Neural progenitor cell (in vitro differentiated cells): ENCODE results near the gene LRRC15. TPM values are rescaled to one million over a fixed set of nuclear protein-coding genes. Genes with fewer than 3 reads are reported as not detected.
A peak's percentile ranks its signal among the peaks of the same experiment; 100 is the strongest.

Source experiments
- DNase-seq: peaks from one replicate; pipeline ENCODE4 v3.0.0-alpha.2; 2016; ENCODE audit warnings: low spot score
- H2AFZ ChIP-seq: fragments of 200-600 bp; sonication (generic); replicated peaks from 2 replicates; pipeline ENCODE4 v1.6.1; 2016; ENCODE audit warnings: antibody characterized with exemption
- H3F3A ChIP-seq: fragments of 200-600 bp; sonication (generic); 2 replicates; pipeline ENCODE4 v1.6.1; 2016; ENCODE audit warnings: antibody characterized with exemption, low read depth
- H3K27ac ChIP-seq: fragments of 200-600 bp; sonication (generic); 2 replicates; pipeline ENCODE4 v1.5.1; 2016; ENCODE audit warnings: mild to moderate bottlenecking
- H3K27me3 ChIP-seq: fragments of 200-600 bp; sonication (generic); 2 replicates; pipeline ENCODE4 v1.6.1; 2016; ENCODE audit warnings: mild to moderate bottlenecking, moderate library complexity
- H3K36me3 ChIP-seq: fragments of 200-600 bp; sonication (generic); 2 replicates; pipeline ENCODE4 v1.5.1; 2016
- H3K4me1 ChIP-seq: fragments of 200-600 bp; sonication (generic); 2 replicates; pipeline ENCODE4 v1.6.1; 2016; ENCODE audit warnings: mixed run types
- H3K4me2 ChIP-seq: fragments of 200-600 bp; sonication (generic); 2 replicates; pipeline ENCODE4 v1.6.1; 2016
- H3K4me3 ChIP-seq: fragments of 200-600 bp; sonication (generic); 2 replicates; pipeline ENCODE4 v1.5.1; 2016
- H3K79me2 ChIP-seq: fragments of 200-600 bp; sonication (generic); 2 replicates; pipeline ENCODE4 v1.6.1; 2016; ENCODE audit warnings: low read depth
- H3K9ac ChIP-seq: fragments of 200-600 bp; sonication (generic); 2 replicates; pipeline ENCODE4 v1.6.1; 2016
- H3K9me3 ChIP-seq: fragments of 200-600 bp; sonication (generic); 2 replicates; pipeline ENCODE4 v1.5.1; 2016; ENCODE audit warnings: low read depth
- H4K20me1 ChIP-seq: fragments of 200-600 bp; sonication (generic); 2 replicates; pipeline ENCODE4 v1.6.1; 2016; ENCODE audit warnings: low read depth
- H3K27ac Mint-ChIP-seq: 3 replicates; pipeline ENCODE4 v1.8.0; 2021; ENCODE audit warnings: mixed read lengths
- H3K27me3 Mint-ChIP-seq: 2 replicates; pipeline ENCODE4 v1.8.0; 2022; ENCODE audit warnings: low read depth, mild to moderate bottlenecking, inconsistent platforms, moderate library complexity, mixed read lengths; ENCODE audit not compliant: insufficient read depth
- H3K36me3 Mint-ChIP-seq: 3 replicates; pipeline ENCODE4 v1.8.0; 2021; ENCODE audit warnings: mixed read lengths
- H3K4me1 Mint-ChIP-seq: 3 replicates; pipeline ENCODE4 v1.8.0; 2021; ENCODE audit warnings: mixed read lengths
- H3K4me3 Mint-ChIP-seq: 3 replicates; pipeline ENCODE4 v1.8.0; 2021; ENCODE audit warnings: mild to moderate bottlenecking, moderate library complexity, mixed read lengths
- H3K9me3 Mint-ChIP-seq: 3 replicates; pipeline ENCODE4 v1.8.0; 2020; ENCODE audit warnings: mixed read lengths
- CTCF ChIP-seq: fragments of 200-600 bp; sonication (generic); IDR thresholded peaks from 2 replicates; pipeline ENCODE4 v1.5.1; 2017; ENCODE audit warnings: antibody characterized with exemption, mild to moderate bottlenecking
- EZH2 ChIP-seq: fragments of 200-600 bp; sonication (generic); IDR thresholded peaks from 2 replicates; pipeline ENCODE4 v1.6.1; 2017; ENCODE audit warnings: antibody characterized with exemption, mild to moderate bottlenecking, moderate library complexity
- EZH2phosphoT487 ChIP-seq: fragments of 200-600 bp; sonication (generic); IDR thresholded peaks from 2 replicates; pipeline ENCODE4 v1.6.1; 2017; ENCODE audit warnings: antibody characterized with exemption
- total RNA-seq: library from RNA; depleted of rRNA; stranded (reverse); fragments of >200 nt; gene quantifications from 2 replicates; pipeline ENCODE4 v1.2.3, GENCODE V29; 2015; ENCODE audit warnings: low replicate concordance

Gene LRRC15
- total RNA-seq, 1 donor from 2014 or later: not detected

GRCh38 chr3:194374935-194375334 is 5.4 kb upstream of the LRRC15 start:
- Histone ChIP-seq H3F3A (peaks cover 34% of the 10 kb centered on the region), H3K9me3 (no peaks in the 10 kb centered on the region), H3K36me3 (no peaks in the 10 kb centered on the region), H4K20me1 (no peaks in the 10 kb centered on the region), H3K9ac (no peak overlapping the region), H2AFZ (no peak overlapping the region), H3K4me3 (no peak overlapping the region), H3K4me2 (no peak overlapping the region), H3K27ac (no peak overlapping the region), H3K27me3 (peaks cover 3% of the 10 kb centered on the region), H3K4me1 (peaks cover 36% of the 10 kb centered on the region), H3K79me2 (no peaks in the 10 kb centered on the region)
- Mint-ChIP-seq H3K27ac (peak overlapping the region; percentile 93), H3K4me3 (no peak overlapping the region), H3K9me3 (no peaks in the 10 kb centered on the region), H3K36me3 (no peaks in the 10 kb centered on the region), H3K4me1 (peaks cover 44% of the 10 kb centered on the region), H3K27me3 (peaks cover 19% of the 10 kb centered on the region)
- TF ChIP-seq EZH2phosphoT487 (no peak), CTCF (no peak), EZH2 (no peak)
- DNase-seq: no peak

GRCh38 chr3:194373899-194374298 is 4.4 kb upstream of the LRRC15 start:
- no peak overlapping the region for H3K27ac Mint-ChIP-seq
- no peaks in the 10 kb centered on the region for H4K20me1 ChIP-seq
- H3K36me3 ChIP-seq: no peaks in the 10 kb centered on the region
- peaks cover 11% of the 10 kb centered on the region for H3K27me3 ChIP-seq
- no peaks in the 10 kb centered on the region for H3K36me3 Mint-ChIP-seq
- H3K9ac ChIP-seq: no peak overlapping the region
- peaks cover 19% of the 10 kb centered on the region for H3K27me3 Mint-ChIP-seq
- no peaks in the 10 kb centered on the region for H3K9me3 Mint-ChIP-seq
- H3K4me3 Mint-ChIP-seq: no peak overlapping the region
- no peak for DNase-seq
- peaks cover 30% of the 10 kb centered on the region for H3F3A ChIP-seq
- peaks cover 39% of the 10 kb centered on the region for H3K4me1 ChIP-seq
- H3K4me3 ChIP-seq: no peak overlapping the region
- TF ChIP-seq CTCF (no peak), EZH2 (no peak), EZH2phosphoT487 (no peak)
- H3K27ac ChIP-seq: no peak overlapping the region
- no peaks in the 10 kb centered on the region for H3K9me3 ChIP-seq
- no peaks in the 10 kb centered on the region for H3K79me2 ChIP-seq
- no peak overlapping the region for H3K4me2 ChIP-seq
- H3K4me1 Mint-ChIP-seq: peaks cover 46% of the 10 kb centered on the region
- no peak overlapping the region for H2AFZ ChIP-seq

GRCh38 chr3:194373028-194373427 is 3.5 kb upstream of the LRRC15 start:
- no peaks in the 10 kb centered on the region for H3K36me3 ChIP-seq
- H4K20me1 ChIP-seq: no peaks in the 10 kb centered on the region
- H3K27ac Mint-ChIP-seq: no peak overlapping the region
- no peak for DNase-seq
- TF ChIP-seq EZH2 (no peak), EZH2phosphoT487 (no peak), CTCF (no peak)
- H3K9me3 Mint-ChIP-seq: no peaks in the 10 kb centered on the region
- no peak overlapping the region for H3K27ac ChIP-seq
- H3K4me1 Mint-ChIP-seq: peaks cover 49% of the 10 kb centered on the region
- H3K9me3 ChIP-seq: no peaks in the 10 kb centered on the region
- H3F3A ChIP-seq: peaks cover 30% of the 10 kb centered on the region
- no peaks in the 10 kb centered on the region for H3K79me2 ChIP-seq
- H3K4me3 Mint-ChIP-seq: no peak overlapping the region
- H2AFZ ChIP-seq: no peak overlapping the region
- H3K27me3 Mint-ChIP-seq: peaks cover 23% of the 10 kb centered on the region
- peaks cover 12% of the 10 kb centered on the region for H3K27me3 ChIP-seq
- H3K36me3 Mint-ChIP-seq: no peaks in the 10 kb centered on the region
- peaks cover 44% of the 10 kb centered on the region for H3K4me1 ChIP-seq
- no peak overlapping the region for H3K9ac ChIP-seq
- no peak overlapping the region for H3K4me3 ChIP-seq
- H3K4me2 ChIP-seq: no peak overlapping the region

GRCh38 chr3:194370753-194371152 is 1.2 kb upstream of the LRRC15 start:
- Histone ChIP-seq H3K4me3 (no peak overlapping the region), H3F3A (peaks cover 23% of the 10 kb centered on the region), H3K4me1 (peaks cover 33% of the 10 kb centered on the region), H2AFZ (no peak overlapping the region), H3K36me3 (no peaks in the 10 kb centered on the region), H3K9ac (no peak overlapping the region), H3K9me3 (no peaks in the 10 kb centered on the region), H4K20me1 (no peaks in the 10 kb centered on the region), H3K27me3 (peaks cover 12% of the 10 kb centered on the region), H3K27ac (no peak overlapping the region), H3K4me2 (no peak overlapping the region), H3K79me2 (no peaks in the 10 kb centered on the region)
- no peak for DNase-seq
- Mint-ChIP-seq H3K36me3 (no peaks in the 10 kb centered on the region), H3K27me3 (peaks cover 23% of the 10 kb centered on the region), H3K9me3 (no peaks in the 10 kb centered on the region), H3K27ac (peak overlapping the region; percentile 85), H3K4me1 (peaks cover 46% of the 10 kb centered on the region), H3K4me3 (no peak overlapping the region)
- TF ChIP-seq CTCF: no peak
- no peak for TF ChIP-seq EZH2
- no peak for TF ChIP-seq EZH2phosphoT487
